ELF-1 (cell line): Measurements from ENCODE around the gene CHRNB4.
"Not testable (repeated sequence)": the region's sequence is repeated elsewhere in the genome, so short reads cannot be mapped to it uniquely, and the experiment has no call there.

ENCODE experiments used
- DNase-seq: peaks from one replicate; pipeline ENCODE4 v3.0.0-alpha.2; 2016; ENCODE audit warnings: low read depth, low spot score

CHRNB4 gene

GRCh38 chr15:78616506-78616905, 24.5 kb downstream of the CHRNB4 start:
- DNase-seq: no peak

GRCh38 chr15:78615151-78615589, 25.8 kb downstream of the CHRNB4 start:
- DNase-seq: no peak

- no peak for DNase-seq
These were observed 27.0 kb downstream of the CHRNB4 start for GRCh38 chr15:78614021-78614420.

DNA sequence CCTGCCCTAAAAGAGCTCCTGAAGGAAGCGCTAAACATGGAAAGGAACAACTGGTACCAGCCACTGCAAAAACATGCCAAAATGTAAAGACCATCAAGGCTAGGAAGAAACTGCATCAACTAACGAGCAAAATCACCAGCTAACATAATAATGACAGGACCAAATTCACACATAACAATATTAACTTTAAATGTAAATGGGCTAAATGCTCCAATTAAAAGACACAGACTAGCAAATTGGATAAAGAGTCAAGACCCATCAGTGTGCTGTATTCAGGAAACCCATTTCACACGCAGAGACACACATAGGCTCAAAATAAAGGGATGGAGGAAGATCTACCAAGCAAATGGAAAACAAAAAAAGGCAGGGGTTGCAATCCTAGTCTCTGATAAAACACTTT, 31.5 kb downstream of the CHRNB4 start:
- DNase-seq: not testable (repeated sequence)

DNA sequence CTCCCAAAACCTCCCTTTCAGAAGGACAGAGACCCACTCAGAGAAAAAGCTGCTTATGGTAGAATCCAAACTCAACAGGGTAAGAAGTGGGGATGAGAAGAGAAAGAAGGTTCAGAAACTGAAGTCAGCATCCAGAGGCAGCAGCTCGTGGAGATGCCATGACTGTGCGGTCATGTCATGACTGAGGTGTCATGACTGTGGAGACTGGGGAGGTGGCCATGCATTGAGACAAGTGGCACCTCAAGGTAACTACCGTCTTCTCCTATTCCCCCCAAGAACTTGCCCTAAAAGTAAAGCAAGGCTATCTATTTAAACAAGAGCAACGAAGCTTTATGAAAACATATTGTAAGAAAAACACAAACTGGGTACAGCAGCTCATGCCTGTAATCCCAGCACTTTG, 35.3 kb downstream of the CHRNB4 start:
- DNase-seq: no peak

DNA sequence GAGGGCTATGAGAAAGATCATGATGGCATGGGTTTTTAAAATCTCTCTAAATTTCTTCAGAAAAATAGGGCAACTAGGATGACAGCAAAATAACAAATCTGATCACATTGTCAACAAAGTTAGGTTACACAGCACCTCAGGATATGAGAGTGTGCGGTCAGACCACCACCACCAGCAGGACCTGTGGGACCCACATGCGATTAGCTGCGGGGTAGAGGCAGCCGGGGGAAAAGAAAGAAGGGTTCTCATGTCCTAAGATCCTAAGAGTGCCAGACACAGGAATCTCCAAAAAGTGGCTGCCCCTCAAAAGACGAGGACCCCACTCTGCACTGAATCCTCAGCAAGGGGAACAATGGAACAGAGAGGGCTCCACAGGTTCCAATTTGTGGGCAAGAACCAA, 35.8 kb downstream of the CHRNB4 start:
- DNase-seq: no peak

- no peak for DNase-seq
These were observed 36.6 kb downstream of the CHRNB4 start for GRCh38 chr15:78604420-78604819.

DNA sequence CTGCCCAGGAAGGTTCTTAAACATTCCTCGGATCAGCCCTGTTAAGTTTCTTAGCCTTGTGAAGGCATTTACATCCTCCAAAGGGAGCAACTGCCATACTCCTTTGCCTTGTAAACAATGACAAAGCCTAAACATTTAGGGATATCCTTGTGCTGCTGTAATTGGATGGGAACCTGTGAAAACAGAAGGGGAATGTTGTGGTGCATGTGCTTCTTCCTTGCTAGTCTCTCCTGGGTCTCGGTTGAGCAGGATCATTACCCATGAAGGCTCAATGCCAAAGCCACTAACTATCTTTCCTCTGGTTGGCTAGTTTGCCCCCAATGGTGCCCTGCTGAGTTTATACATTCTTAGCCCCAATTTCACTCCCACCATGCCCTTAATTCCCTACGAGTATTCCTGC, 37.5 kb downstream of the CHRNB4 start:
- DNase-seq: no peak

GRCh38 chr15:78599189-78599588, 41.8 kb downstream of the CHRNB4 start:
- no peak for DNase-seq

DNA sequence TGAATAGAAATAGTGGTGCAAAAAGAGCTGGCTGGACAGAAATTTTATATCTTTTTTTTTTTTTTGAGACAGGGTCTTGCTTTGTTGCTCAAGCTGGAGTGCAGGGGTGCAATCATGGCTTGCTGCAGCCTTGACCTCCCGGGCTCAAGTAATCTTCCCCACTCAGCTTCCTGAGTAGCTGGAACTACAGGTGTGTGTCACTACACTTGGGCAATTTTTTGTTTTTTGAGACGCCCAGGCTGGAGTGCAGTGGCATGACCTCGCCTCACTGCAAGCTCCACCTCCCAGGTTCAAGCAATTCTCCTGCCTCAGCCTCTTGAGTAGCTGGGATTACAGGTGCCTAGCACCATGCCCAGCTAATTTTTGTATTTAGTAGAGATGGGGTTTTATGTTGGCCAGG, 42.7 kb downstream of the CHRNB4 start:
- no peak for DNase-seq

- no peak for DNase-seq
These were observed 43.4 kb downstream of the CHRNB4 start for GRCh38 chr15:78597583-78597982.

GRCh38 chr15:78574944-78575343, 66.1 kb downstream of the CHRNB4 start:
- no peak for DNase-seq
